IMR-90 (cell line): ENCODE measurements around the gene AP2B1.

Experiments used
- CEBPB ChIP-seq: IDR thresholded peaks from 2 replicates; pipeline ENCODE4 v1.6.1; 2012; ENCODE audit warnings: low read depth, low read length, improper control_type of control experiment
- CTCF ChIP-seq: conservative IDR thresholded peaks from 2 replicates; pipeline ENCODE4 v1.5.1; 2012; ENCODE audit warnings: mild to moderate bottlenecking, low read depth, low read length, improper control_type of control experiment
- MXI1 ChIP-seq: IDR thresholded peaks from 2 replicates; pipeline ENCODE4 v1.6.1; 2012; ENCODE audit warnings: low read depth, mild to moderate bottlenecking, low read length, moderate library complexity, borderline replicate concordance
- NFE2L2 ChIP-seq: fragments of 150-350 bp; IDR thresholded peaks from 2 replicates; pipeline ENCODE4 v1.6.1; 2016; ENCODE audit warnings: low read depth, mild to moderate bottlenecking, low read length
- POLR2A ChIP-seq: IDR thresholded peaks from 2 replicates; pipeline ENCODE4 v1.6.1; 2012; ENCODE audit warnings: mild to moderate bottlenecking, low read depth, low read length
- RAD21 ChIP-seq: IDR thresholded peaks from 2 replicates; pipeline ENCODE4 v1.6.1; 2012; ENCODE audit warnings: low read length, improper control_type of control experiment

GRCh38 chr17:35609831-35610230 lies 22.7 kb downstream of the AP2B1 start:
- TF ChIP-seq CEBPB (no peak), CTCF (no peak), POLR2A (no peak), RAD21 (no peak), NFE2L2 (no peak), MXI1 (no peak)
